GM12878 (cell line): ENCODE results near the gene LSM10. TPM values are rescaled to one million over a fixed set of nuclear protein-coding genes. Genes with fewer than 3 reads are reported as not detected.

Source experiments
- ATAC-seq: fragments of 200-7000 bp; cut with Tn5 transposase; 3 replicates; pipeline ENCODE4 v1.9.1; 2020; ENCODE audit warnings: mild to moderate bottlenecking, moderate library complexity
- BruUV-seq: library from RNA; stranded (reverse); fragments of 400-500 nt; replicated peaks from 2 replicates; lab custom pipeline; 2021; lab: Mats Ljungman, UMichigan
- CTCF ChIA-PET: fragments of 300-600 bp; sonication (Branson Sonifier 250); formaldehyde crosslinking; extraction: SDS; loops from one replicate; lab custom pipeline; 2021; ENCODE audit warnings: inconsistent platforms; lab: Yijun Ruan, JAX
- POLR2A ChIA-PET: fragments of 350-600 bp; formaldehyde crosslinking; extraction: SDS; loops from one replicate; lab custom pipeline; 2021; ENCODE audit warnings: inconsistent platforms; lab: Charles Lee
- RAD21 ChIA-PET: fragments of 300-600 bp; sonication (Branson Sonifier 250); formaldehyde crosslinking; loops from one replicate; lab custom pipeline; 2023; ENCODE audit warnings: antibody characterized with exemption; ENCODE audit not compliant: unreplicated experiment; lab: Charles Lee
- SMC1A ChIA-PET: fragments of 300-600 bp; sonication (Branson Sonifier 250); formaldehyde crosslinking; loops from one replicate; lab custom pipeline; 2023; ENCODE audit not compliant: unreplicated experiment, uncharacterized antibody; lab: Charles Lee
- DNase-seq: peaks from one replicate; pipeline ENCODE4 v3.0.0-alpha.2; 2011; ENCODE audit warnings: low read depth, low spot score
- FAIRE-seq: peaks from 3 replicates; lab custom pipeline; 2011; peaks lifted over from hg19 to GRCh38; lab: Jason Lieb, UNC
- H2AFZ ChIP-seq: 2 replicates; pipeline ENCODE4 v1.6.0; 2011; ENCODE audit warnings: low read depth, low read length, control low read depth; ENCODE audit not compliant: control insufficient read depth
- H3K27ac ChIP-seq: 2 replicates; pipeline ENCODE4 v1.5.1; 2011; ENCODE audit warnings: control low read depth; ENCODE audit not compliant: control insufficient read depth, insufficient read depth
- H3K27me3 ChIP-seq, 2 experiments: replicated peaks in 1 of 2; 2 replicates each; pipeline versions ENCODE4 v1.6.0 to v1.6.1; 2011; ENCODE audit warnings: low read length in 1 of 2; ENCODE audit not compliant: control insufficient read depth in 2 of 2, insufficient read depth in 2 of 2
- H3K36me3 ChIP-seq, 2 experiments: 2 replicates each; pipeline ENCODE4 v1.5.1; 2011; ENCODE audit warnings: low read length in 1 of 2; ENCODE audit not compliant: control insufficient read depth in 2 of 2, insufficient read depth in 2 of 2
- H3K4me1 ChIP-seq: 2 replicates; pipeline ENCODE4 v1.6.1; 2011; ENCODE audit warnings: mild to moderate bottlenecking, low read length, moderate library complexity, mixed read lengths; ENCODE audit not compliant: control insufficient read depth, insufficient read depth
- H3K4me2 ChIP-seq: 2 replicates; pipeline ENCODE4 v1.6.0; 2011; ENCODE audit warnings: control low read depth; ENCODE audit not compliant: control insufficient read depth, insufficient read depth
- H3K4me3 ChIP-seq: fragments of 200-600 bp; sonication (generic); 2 replicates; pipeline ENCODE4 v1.5.1; 2016
- H3K79me2 ChIP-seq: 2 replicates; pipeline ENCODE4 v1.6.0; 2011; ENCODE audit warnings: low read length; ENCODE audit not compliant: control insufficient read depth, insufficient read depth
- H3K9ac ChIP-seq: 2 replicates; pipeline ENCODE4 v1.8.0; 2011; ENCODE audit warnings: low read length, control low read depth, mixed read lengths; ENCODE audit not compliant: control insufficient read depth, insufficient read depth
- H3K9me3 ChIP-seq: replicated peaks from 3 replicates; pipeline ENCODE4 v1.5.1; 2011; ENCODE audit warnings: mild to moderate bottlenecking, low read length; ENCODE audit not compliant: control insufficient read depth, insufficient read depth
- H4K20me1 ChIP-seq: 2 replicates; pipeline ENCODE4 v1.6.0; 2011; ENCODE audit not compliant: control insufficient read depth, insufficient read depth
- ASH2L ChIP-seq: fragments of 300-600, 200-600 bp; sonication (generic); IDR thresholded peaks from 2 replicates; pipeline ENCODE4 v1.6.1; 2017; ENCODE audit warnings: low read depth, mild to moderate bottlenecking, borderline replicate concordance
- BCL11A ChIP-seq: IDR thresholded peaks from 2 replicates; pipeline ENCODE4 v1.6.1; 2011; ENCODE audit warnings: low read depth, low read length
- BMI1 ChIP-seq: fragments of 450-650 bp; IDR thresholded peaks from 2 replicates; pipeline ENCODE4 v1.6.1; 2016; ENCODE audit warnings: mild to moderate bottlenecking, moderate library complexity, borderline replicate concordance
- CHD1 ChIP-seq: IDR thresholded peaks from 2 replicates; pipeline ENCODE4 v1.6.1; 2012; ENCODE audit warnings: low read depth, low read length, improper control_type of control experiment
- FOS ChIP-seq: IDR thresholded peaks from 3 replicates; pipeline ENCODE4 v1.6.1; 2011; ENCODE audit warnings: borderline replicate concordance; ENCODE audit not compliant: insufficient read length; ENCODE audit errors: extremely low read depth
- MEF2B ChIP-seq: fragments of 450-650 bp; IDR thresholded peaks from 2 replicates; pipeline ENCODE4 v1.6.1; 2018; ENCODE audit warnings: mild to moderate bottlenecking, moderate library complexity; ENCODE audit not compliant: partially characterized antibody, poor library complexity, severe bottlenecking
- RELA ChIP-seq: fragments of 450-650 bp; IDR thresholded peaks from 2 replicates; pipeline ENCODE4 v1.8.0; 2014; ENCODE audit warnings: borderline replicate concordance; ENCODE audit not compliant: partially characterized antibody
- SMAD5 ChIP-seq: IDR thresholded peaks from 2 replicates; pipeline ENCODE4 v1.6.1; 2016; ENCODE audit warnings: antibody characterized with exemption, low read depth
- ZNF207 ChIP-seq: fragments of 450-650 bp; IDR thresholded peaks from 2 replicates; pipeline ENCODE4 v1.6.1; 2014; ENCODE audit warnings: antibody characterized with exemption, mild to moderate bottlenecking, borderline replicate concordance
- ZNF384 ChIP-seq: IDR thresholded peaks from 2 replicates; pipeline ENCODE4 v1.6.1; 2012; ENCODE audit warnings: low read depth, mild to moderate bottlenecking, low read length, improper control_type of control experiment, borderline replicate concordance
- WGBS: methylation state at CpG from one replicate; pipeline ENCODE4 v1.1.6; 2016; ENCODE audit warnings: low lambda C conversion rate; ENCODE audit not compliant: insufficient replicate concordance, insufficient coverage; ENCODE audit errors: missing lambda C conversion rate; 5-methylcytosine and 5-hydroxymethylcytosine counted together
- in situ Hi-C: fragments of 300-500 bp; cut with MboI; formaldehyde crosslinking; loops from 9 replicates; pipeline ENCODE4 v1.14.3; 2018; ENCODE audit warnings: mixed read lengths
- intact Hi-C: fragments of 100-400 bp; cut with micrococcal nuclease; formaldehyde crosslinking; loops from one replicate; pipeline ENCODE4 v1.14.2; 2022; ENCODE audit not compliant: unreplicated experiment
- polyA plus RNA-seq, 11 experiments: library from polyadenylated mRNA; depleted of rRNA in 4 of 11; unstranded in 6 of 11; stranded (reverse) in 5 of 11; fragments of >200 nt; fragmentation: Nextera tagmentation in 4 of 11; fragmentation: Illumina TruSeq in 1 of 11; extraction: Ambion mirVana in 4 of 11; extraction: Trizol in 1 of 11; gene quantifications; 1 replicate in 1 of 11; 2 replicates in 10 of 11; pipeline versions ENCODE4 v1.2.1 to v1.2.3, GENCODE V29; 2011 to 2016; ENCODE audit warnings: inconsistent platforms in 2 of 11, missing spikeins in 2 of 11, low read depth in 1 of 11
- total RNA-seq, 4 experiments: library from RNA; depleted of rRNA in 3 of 4; stranded (reverse); fragments of >200 nt in 3 of 4; fragmentation: Illumina TruSeq in 1 of 4; extraction: Trizol in 1 of 4; gene quantifications; 2 replicates each; pipeline versions ENCODE4 v1.2.1 to v1.2.3, GENCODE V29; 2013 to 2021
- TF ChIP-seq, protein P1 (sequence below): fragments of 150-350 bp; IDR thresholded peaks from 2 replicates; pipeline ENCODE4 v1.6.1; 2014; ENCODE audit warnings: mild to moderate bottlenecking, low read depth, low read length
- TF ChIP-seq, protein P2 (sequence below): fragments of 450-650 bp; IDR thresholded peaks from 2 replicates; pipeline ENCODE4 v1.6.1; 2017; ENCODE audit warnings: borderline replicate concordance
- TF ChIP-seq, protein P3 (sequence below): IDR thresholded peaks from 2 replicates; pipeline ENCODE4 v1.6.1; 2011; ENCODE audit warnings: borderline replicate concordance, low read depth, mild to moderate bottlenecking, moderate library complexity, low read length; ENCODE audit not compliant: insufficient read depth, poor library complexity, severe bottlenecking

The LSM10 gene
- total and polyA plus RNA-seq, 10 of the 15 experiments (the other 5 are each of a cell fraction or from before 2014, with no cell fraction given), result 13.1 to 103 (median 57.5) TPM

DNA sequence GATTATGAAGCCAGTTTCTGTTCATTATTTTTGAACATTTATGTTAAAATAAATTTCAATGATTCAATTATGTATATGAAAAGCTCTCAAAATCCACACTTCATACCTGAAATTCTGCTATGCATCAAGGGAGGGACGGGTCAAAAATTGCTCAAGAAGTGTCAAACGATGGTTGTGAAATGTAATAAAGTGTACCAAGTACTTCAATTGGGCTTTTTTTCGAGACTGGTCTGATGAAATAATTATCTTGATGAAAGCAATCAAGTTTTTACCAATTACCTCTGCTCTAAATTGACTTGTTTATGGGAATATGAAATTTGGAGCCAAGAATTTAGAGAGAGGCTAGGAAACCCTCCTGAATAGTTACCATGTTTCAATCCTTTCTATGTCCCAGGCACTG, 44.6 kb upstream of the LSM10 start:
- no peak for FAIRE-seq
- DNase-seq, result no peak
- no peaks in the 10 kb centered on the region for H4K20me1 ChIP-seq
- TF ChIP-seq FOS (no peak), MEF2B (no peak), BCL11A (no peak), RELA (no peak), BMI1 (no peak), ZNF207 (no peak), ASH2L (no peak), ZNF384 (no peak), CHD1 (no peak), SMAD5 (no peak)
- TF ChIP-seq, protein P1, sequence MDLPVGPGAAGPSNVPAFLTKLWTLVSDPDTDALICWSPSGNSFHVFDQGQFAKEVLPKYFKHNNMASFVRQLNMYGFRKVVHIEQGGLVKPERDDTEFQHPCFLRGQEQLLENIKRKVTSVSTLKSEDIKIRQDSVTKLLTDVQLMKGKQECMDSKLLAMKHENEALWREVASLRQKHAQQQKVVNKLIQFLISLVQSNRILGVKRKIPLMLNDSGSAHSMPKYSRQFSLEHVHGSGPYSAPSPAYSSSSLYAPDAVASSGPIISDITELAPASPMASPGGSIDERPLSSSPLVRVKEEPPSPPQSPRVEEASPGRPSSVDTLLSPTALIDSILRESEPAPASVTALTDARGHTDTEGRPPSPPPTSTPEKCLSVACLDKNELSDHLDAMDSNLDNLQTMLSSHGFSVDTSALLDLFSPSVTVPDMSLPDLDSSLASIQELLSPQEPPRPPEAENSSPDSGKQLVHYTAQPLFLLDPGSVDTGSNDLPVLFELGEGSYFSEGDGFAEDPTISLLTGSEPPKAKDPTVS, result no peak
- TF ChIP-seq, protein P2, sequence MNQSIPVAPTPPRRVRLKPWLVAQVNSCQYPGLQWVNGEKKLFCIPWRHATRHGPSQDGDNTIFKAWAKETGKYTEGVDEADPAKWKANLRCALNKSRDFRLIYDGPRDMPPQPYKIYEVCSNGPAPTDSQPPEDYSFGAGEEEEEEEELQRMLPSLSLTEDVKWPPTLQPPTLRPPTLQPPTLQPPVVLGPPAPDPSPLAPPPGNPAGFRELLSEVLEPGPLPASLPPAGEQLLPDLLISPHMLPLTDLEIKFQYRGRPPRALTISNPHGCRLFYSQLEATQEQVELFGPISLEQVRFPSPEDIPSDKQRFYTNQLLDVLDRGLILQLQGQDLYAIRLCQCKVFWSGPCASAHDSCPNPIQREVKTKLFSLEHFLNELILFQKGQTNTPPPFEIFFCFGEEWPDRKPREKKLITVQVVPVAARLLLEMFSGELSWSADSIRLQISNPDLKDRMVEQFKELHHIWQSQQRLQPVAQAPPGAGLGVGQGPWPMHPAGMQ, result no peak
- TF ChIP-seq, protein P3, sequence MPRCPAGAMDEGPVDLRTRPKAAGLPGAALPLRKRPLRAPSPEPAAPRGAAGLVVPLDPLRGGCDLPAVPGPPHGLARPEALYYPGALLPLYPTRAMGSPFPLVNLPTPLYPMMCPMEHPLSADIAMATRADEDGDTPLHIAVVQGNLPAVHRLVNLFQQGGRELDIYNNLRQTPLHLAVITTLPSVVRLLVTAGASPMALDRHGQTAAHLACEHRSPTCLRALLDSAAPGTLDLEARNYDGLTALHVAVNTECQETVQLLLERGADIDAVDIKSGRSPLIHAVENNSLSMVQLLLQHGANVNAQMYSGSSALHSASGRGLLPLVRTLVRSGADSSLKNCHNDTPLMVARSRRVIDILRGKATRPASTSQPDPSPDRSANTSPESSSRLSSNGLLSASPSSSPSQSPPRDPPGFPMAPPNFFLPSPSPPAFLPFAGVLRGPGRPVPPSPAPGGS, result no peak
- no TSS peak for BruUV-seq
- ATAC-seq, result no peak
- no peak overlapping the region for H2AFZ ChIP-seq
- H3K27ac ChIP-seq, result no peak overlapping the region
- no peak overlapping the region for H3K4me2 ChIP-seq
- ChIA-PET SMC1A (interaction anchor here (0.7 kb wide), 1 partner anchor 923 kb away, joined by 3 read pairs; no protein-coding TSS in a partner anchor), RAD21 (no interaction called here), POLR2A (interaction anchor here (1.0 kb wide), 1 partner anchor 45 kb away, joined by 3 read pairs; the partner anchor contains the start of gene LSM10), CTCF (no interaction called here)
- 53% methylated on average over 3 of the region's 3 CpGs for WGBS
- intact Hi-C loops, result no loop called here
- H3K4me1 ChIP-seq, result no peaks in the 10 kb centered on the region
- no peaks in the 10 kb centered on the region for H3K27me3 ChIP-seq
- no peaks in the 10 kb centered on the region for H3K36me3 ChIP-seq
- H3K9ac ChIP-seq, result no peak overlapping the region
- no peaks in the 10 kb centered on the region for H3K79me2 ChIP-seq
- H3K4me3 ChIP-seq, result no peak overlapping the region
- no peaks in the 10 kb centered on the region for H3K9me3 ChIP-seq
- in situ Hi-C loops, result no loop called here
